ENCODE data around the gene TCEA2. TPM values are rescaled to one million over a fixed set of nuclear protein-coding genes. Genes with fewer than 3 reads are reported as not detected.

TCEA2 gene
- total and polyA plus RNA-seq, 2 of the 13 experiments (the other 11 are each of a cell fraction or from before 2014, with no cell fraction given), result 28.1 to 33.7 TPM

- TF ChIP-seq BCLAF1 (IDR thresholded peaks at IDR 0.05), result no peak
- TF ChIP-seq ZSCAN25 (CRISPR knock-in tag; IDR thresholded peaks at IDR 0.05), result peak; percentile 35; the same call in 1 of the 2 replicates
- no peak; the same call in 1 of the 2 replicates for TF ChIP-seq ISX (CRISPR knock-in tag; conservative IDR thresholded peaks at IDR 0.05)
- TF ChIP-seq GTF2F1 (IDR thresholded peaks at IDR 0.05; ENCODE audit: low read length), result no peak
- TF ChIP-seq HDAC6 (IDR thresholded peaks at IDR 0.05; ENCODE audit: low read depth, low read length), result no peak
- TF ChIP-seq ZFP37 (CRISPR knock-in tag; IDR thresholded peaks at IDR 0.05; ENCODE audit: borderline replicate concordance), result peak; percentile 85; the same call in 1 of the 2 replicates
- TF ChIP-seq ZNF766 (CRISPR knock-in tag; IDR thresholded peaks at IDR 0.05; ENCODE audit: borderline replicate concordance), result 0 out of 2 replicates have a peak, but pooled peaks have one; percentile 42
- no peak for TF ChIP-seq ZFP36 (IDR thresholded peaks at IDR 0.05; ENCODE audit: borderline replicate concordance, low read depth, low read length, partially characterized antibody)
- peak; percentile 66 for TF ChIP-seq POLR2G (IDR thresholded peaks at IDR 0.05; ENCODE audit: low read depth, low read length)
- peak; percentile 56; the same call in 1 of the 2 replicates for TF ChIP-seq ZNF414 (CRISPR knock-in tag; IDR thresholded peaks at IDR 0.05)
- TF ChIP-seq JARID2 (CRISPR knock-in tag; IDR thresholded peaks at IDR 0.05; ENCODE audit: insufficient replicate concordance), result no peak
- TF ChIP-seq SETDB1 (CRISPR knock-in tag; IDR thresholded peaks at IDR 0.05; ENCODE audit: borderline replicate concordance), result no peak
- TF ChIP-seq BHLHE40 (IDR thresholded peaks at IDR 0.05; ENCODE audit: low read length), result 0 out of 2 replicates have a peak, but pooled peaks have one; percentile 1
- TF ChIP-seq PREB (CRISPR knock-in tag; IDR thresholded peaks at IDR 0.05), result no peak
- TF ChIP-seq AKNA (CRISPR knock-in tag; IDR thresholded peaks at IDR 0.05; ENCODE audit: borderline replicate concordance), result no peak
- no peak for TF ChIP-seq ZNF431 (CRISPR knock-in tag; IDR thresholded peaks at IDR 0.05; ENCODE audit: borderline replicate concordance, low read depth)
- TF ChIP-seq ZNF749 (CRISPR knock-in tag; IDR thresholded peaks at IDR 0.05; ENCODE audit: borderline replicate concordance), result no peak; the same call in 1 of the 2 replicates
Observed at GRCh38 chr20:64041040-64041780, 21.8 kb upstream of the TCEA2 start (continued).
